Astrocyte of the hippocampus (primary cell): ENCODE results near the gene CHST3.
"Not testable (repeated sequence)": the region's sequence is repeated elsewhere in the genome, so short reads cannot be mapped to it uniquely, and the experiment has no call there.

Experiments
- DNase-seq: peaks from one replicate; pipeline ENCODE4 v3.0.0; 2011; ENCODE audit warnings: low read depth, low spot score

CHST3 gene

DNA sequence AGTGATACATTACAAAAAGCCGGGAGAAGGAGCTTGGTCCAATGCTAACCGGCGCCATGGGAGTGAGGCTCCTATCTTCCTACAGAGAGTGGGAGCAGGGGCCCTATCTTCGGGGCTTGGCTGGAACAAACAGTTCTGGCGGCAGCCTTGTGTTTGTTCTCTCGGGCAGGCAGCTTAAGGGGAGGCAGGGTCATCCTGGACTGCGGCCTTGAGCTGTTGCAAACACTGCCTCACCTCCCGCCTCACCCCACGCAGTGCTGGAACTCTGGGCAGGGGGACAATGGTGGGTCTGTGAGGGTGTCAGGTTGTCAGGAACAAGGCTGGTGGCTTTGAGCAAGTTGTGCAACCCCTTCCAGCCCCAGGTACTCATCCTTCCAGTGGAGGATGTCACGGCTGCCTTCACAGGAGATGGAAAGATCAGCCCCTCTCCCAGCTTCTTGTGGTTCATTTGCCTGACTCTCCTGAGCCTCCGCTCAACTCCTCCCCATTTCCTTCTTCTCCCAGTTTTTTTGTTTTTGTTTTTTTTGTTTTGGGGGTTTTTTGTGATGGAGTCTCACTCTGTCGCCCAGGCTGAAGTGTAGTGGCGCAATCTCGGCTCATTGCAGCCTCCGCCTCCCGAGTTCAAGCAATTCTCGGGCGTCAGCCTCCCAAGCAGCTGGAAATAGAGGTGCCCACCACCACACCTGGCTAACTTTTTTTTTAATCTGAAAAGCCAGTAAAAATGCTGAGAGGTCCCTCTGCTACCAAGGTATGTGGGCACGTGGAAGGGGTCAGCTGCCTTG lies 66.8 kb downstream of the CHST3 start:
- DNase-seq = no peak

DNA sequence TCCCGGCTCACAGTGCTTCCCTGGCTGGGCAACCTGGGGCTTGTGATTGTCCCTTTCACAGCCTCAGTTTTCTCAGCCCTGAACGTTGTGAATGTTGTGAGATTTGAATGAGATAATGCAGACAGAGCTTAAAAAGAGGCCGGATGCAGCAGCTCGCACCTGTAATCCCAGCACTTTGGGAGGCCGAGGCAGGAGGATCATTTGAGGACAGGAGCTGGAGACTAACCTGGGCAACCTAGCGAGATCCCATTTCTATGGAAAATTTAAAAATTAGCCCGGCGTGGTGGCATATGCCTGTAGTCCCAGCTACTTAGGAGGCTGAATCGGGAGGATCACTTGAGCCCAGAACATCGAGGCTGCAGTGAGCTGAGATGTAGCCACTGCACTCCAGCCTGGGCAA lies 67.5 kb downstream of the CHST3 start:
- no peak for DNase-seq

DNA sequence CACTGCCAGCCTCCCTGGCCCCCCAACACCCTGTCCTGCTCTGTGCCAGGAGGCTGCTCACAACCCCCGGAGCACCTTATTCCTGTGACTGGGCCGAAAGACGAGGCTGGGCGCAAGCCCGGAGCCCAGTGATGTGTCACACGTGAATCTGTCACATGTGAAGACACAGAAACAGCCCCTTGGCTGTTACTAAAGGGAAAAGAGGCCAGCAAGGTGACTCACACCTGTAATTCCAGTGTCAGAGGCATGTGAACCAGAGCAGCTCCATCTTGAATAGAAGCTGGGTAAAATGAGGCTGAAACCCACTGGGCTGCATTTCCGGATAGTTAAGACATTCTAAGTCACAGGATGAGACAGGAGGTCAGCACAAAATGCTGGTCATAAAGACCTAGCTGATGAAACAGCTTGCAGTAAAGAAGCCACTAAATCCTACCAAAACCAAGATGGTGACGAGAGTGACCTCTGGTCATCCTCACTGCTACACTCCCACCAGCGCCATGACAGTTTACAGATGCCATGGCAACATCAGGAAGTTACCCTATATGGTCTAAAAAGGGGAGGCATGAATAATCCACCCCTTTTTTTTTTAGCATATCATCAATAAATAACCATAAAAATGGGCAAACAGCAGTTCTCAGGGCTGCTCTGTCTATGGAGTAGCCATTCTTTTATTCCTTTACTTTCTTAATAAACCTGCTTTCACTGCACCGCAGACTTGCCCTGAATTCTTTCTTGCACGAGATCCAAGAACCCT lies 68.4 kb downstream of the CHST3 start:
- DNase-seq = not testable (repeated sequence)

DNA sequence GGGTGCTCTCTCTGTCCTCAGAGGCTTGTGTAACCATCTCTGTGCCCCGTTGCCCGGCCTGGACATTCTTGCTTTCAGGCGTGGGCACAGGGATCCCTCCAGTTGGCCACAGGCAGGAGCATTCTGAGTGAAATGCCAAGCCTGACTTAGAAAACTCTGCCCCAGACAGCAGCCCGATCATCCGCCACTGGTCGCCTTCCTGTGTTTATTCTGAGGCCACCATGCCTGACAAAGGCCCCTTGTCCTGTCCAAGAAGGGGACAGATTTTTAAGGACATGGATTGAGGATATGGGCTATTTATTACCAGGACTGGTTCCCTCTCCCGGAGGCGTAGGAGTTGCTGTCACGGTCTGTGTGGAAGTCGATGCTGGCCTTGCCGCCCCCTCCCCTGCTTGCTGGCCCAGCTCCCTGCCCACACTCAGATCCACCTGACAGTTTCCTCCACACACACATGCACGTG lies 69.9 kb downstream of the CHST3 start:
- no peak for DNase-seq

DNA sequence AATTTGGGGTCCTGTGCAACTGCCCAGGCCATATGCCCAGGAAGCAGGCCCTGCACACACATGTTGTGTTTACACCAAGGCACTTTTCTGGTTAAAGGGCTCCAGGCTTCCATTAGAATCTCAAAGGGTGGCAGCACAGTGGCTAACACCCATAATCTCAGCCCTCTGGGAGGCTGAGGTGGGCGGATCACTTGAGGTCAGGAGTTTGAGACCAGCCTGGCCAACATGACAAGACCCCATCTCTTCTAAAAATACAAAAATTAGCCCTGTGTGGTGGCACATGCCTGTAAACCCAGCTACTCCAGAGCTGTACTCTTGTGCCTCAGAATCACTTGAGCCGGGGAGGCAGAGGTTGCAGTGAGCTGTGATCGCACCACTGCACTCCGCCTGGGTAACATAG lies 70.6 kb downstream of the CHST3 start:
- DNase-seq = no peak

DNA sequence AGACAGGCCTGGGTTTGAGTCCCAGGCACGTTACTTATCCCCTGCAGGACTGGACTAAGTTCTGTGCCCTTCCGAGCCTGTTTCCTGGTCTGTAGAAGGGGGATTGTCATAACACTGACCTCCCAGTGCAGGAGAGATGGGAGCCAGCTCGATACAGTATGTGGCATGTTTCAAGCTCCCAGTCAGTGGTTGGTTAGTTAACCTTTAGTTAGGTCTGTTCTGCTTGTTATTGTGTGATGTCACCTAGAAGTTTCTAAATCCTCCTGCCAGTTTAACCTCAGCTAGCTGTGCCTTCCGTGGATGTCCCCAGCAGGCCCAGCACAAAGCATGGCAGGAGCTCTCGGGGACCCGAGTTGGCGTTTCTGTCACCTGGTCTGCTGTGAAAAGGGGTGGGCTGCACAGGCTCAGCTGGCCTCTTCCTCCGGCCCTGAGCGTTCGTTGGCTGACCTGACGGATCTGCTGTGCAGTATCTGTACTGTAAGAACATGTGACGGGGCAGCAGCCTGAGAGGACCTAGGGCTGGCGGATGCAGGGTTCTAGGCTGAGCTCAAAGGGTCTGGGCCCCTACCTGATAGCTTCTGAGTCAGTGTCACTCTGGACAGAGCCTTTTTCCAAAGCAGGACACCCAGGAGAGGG lies 71.2 kb downstream of the CHST3 start:
- DNase-seq = no peak

DNA sequence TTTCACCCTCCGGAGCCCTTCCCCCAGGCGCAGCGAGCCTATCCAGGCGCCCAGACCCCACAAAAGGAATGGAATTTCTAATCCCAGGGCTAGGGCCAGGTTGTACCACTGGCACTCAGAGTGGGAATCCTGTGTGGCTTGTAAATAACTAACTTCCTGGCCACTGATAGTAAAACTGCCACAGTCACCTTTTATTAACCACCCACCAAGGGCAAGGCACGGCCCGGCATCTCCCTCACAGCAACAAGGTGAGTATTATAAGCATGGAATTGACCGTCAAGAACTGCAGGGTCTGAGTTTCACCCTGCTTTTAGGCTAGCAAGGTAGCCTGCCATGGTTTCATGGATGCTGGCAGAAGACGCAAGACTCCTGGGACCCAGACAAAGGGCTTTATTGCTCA lies 73.1 kb downstream of the CHST3 start:
- DNase-seq = no peak

DNA sequence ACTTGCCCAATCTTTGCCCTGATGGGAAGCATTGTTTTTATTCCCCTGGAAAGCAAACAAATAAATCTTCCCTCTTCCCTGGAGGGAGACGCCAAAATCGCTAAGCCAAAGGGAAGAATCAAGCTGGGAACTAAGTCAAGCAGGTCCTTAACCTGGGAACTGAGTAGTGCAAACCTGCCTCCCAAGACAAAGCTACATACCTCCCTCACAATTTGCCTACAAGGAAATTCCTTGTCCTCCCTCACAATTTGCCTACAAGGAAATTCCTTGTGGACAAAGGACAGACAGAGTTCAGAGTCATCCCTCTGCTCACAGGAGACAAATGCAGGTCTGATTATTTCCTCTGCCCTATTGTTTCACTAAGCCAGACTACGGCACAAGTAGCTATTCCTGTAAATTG lies 73.6 kb downstream of the CHST3 start:
- no peak for DNase-seq

DNA sequence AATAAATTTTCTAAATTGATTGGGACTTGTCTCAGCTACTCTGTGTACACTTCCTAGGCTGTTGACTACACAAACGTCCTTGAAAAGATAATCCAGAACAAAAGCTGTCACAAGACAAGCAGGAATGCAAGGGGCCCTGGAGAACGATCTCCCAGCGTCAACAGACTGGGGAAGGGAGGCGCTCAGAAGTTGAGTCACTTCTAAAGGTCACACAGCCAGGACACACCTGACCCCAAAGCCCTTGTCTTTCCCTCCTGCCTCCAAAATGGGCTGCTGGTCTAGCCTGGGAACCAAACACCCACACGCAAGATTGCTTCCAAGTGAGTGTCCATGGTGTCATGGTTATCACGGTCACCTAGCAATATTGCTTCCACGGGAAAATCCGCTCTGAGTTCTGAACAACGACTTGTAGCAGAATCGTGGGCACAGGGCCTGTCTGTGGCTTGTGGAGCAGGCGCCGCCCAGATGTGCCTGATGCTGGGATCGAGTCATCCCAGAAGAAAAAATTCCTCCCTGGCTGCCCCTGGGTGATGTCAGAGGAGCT lies 74.3 kb downstream of the CHST3 start:
- no peak for DNase-seq

DNA sequence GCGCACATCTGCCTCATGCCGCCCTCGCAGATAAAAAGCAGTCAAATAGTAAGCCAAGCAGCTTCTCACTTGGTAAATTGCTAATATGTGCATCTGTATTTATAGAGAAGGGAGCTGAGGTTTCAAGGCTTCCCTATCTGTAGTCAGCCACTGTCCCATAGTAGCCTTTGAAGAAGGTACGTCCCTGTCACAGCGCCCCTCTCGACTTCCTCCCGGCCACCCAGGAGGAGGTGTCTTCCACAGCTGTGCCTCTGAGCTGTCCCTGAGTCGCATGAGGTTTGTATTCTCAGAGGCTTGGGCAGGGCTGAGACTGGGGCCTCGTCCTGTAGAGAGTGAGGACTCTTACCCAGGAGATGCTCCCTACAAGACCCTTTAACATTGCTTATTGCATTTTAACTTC lies 75.2 kb downstream of the CHST3 start:
- DNase-seq = no peak

DNA sequence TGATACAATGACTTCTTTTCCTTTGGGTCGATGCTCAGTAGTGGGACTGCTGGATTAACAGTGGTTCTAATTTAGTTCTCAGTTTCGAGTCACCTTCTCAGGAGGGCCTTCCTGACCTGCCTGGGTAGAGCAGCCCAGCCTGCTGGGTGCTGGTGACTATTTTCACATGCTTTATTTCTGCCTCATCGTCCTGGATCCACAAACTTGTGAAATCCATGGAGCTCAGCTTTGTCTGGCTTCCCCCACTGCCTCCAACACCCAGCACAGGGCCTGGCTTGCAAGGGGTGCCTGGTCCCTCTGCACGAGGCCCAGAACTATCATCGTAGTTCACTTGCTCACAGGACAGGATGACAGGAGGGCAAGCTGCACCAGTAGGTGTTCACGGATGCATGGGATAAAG lies 77.3 kb downstream of the CHST3 start:
- no peak for DNase-seq

DNA sequence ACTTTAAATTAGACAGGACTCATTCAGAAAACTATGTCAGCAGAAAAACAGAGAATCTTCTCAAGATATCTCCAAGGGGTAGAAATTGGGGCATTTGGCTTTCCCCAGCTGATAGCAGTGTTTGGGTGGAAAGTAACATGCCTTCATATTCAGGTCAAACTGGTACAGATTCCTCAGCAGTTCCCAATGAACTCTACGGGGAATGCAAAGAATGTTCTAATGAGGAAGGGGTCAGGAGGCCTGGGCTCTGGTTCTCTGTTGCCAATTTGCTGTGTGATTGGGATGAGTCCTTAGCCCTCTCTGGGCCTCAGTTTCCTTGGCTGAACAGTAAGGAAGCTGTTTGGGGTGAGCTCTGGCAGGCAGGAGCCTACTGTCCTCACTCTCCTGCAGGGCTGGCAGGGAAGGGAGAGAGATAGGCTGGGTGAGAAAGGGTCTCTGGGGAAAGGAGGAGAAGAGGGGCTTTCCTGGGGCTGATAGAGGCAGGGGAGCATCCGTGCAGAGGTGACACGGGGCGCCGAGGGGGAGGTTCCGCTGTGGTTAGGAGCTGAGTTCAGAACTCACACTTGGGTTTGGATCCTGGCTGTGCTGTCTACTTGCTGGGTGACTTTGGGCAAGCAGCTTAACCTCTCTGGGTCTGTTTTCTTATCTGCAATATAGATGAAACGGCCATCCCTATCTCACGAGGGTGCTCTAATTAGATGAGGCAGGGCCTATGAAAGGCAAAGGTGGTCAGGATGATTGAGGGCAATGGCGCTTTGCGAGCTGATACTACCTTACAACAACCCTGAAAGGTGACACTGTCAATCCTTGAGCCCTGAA lies 79.0 kb downstream of the CHST3 start:
- peak; percentile 51 for DNase-seq

DNA sequence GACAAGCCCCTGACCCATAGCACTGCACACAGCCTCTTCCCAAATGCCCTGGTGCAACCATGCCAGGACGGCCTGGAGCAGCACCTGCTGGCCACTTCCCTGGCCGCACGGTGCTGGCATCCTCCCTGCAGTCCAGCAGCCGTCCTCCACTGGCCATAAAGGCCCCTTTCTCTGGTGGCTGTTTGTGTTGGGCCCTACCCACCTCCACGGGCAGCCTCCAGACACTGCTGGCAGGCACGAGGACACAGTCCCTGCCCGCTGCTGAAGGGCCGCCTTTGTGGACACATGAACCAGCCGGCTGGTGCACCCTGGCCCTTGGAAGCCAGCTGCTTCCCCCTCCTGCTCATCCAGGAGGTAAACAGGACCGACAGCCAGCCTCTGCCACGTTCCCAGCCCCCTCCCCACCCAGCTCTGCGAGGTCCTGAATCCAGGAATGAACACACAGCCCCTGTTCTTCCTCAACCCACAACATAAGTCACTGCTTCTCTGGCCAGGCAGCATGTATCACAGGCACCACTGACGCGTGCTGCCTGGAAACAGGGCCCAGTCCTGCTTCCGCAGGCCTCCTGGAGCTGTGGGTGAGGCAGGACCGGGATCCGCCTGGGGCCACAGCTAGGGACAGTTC lies 80.3 kb downstream of the CHST3 start:
- DNase-seq = peak; percentile 63

DNA sequence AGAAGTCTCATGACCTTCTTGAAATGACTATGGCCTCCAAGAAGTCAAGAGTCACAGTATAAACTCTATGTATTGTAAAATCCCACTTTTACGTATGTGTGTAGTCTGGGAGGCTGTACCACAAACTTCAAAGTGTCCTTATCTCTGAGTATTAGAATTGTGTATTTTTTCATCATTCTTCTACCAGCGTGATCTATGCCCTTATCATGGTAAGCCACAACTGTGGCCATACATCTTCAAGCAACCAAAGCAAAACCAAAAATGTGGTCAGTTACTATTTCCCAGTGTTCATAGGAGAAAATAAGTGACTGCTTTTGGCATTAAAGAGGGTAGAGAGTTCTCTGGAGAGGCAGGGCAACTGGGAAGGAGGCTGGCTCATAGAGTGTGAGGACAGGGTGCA lies 81.4 kb downstream of the CHST3 start:
- peak; percentile 65 for DNase-seq

DNA sequence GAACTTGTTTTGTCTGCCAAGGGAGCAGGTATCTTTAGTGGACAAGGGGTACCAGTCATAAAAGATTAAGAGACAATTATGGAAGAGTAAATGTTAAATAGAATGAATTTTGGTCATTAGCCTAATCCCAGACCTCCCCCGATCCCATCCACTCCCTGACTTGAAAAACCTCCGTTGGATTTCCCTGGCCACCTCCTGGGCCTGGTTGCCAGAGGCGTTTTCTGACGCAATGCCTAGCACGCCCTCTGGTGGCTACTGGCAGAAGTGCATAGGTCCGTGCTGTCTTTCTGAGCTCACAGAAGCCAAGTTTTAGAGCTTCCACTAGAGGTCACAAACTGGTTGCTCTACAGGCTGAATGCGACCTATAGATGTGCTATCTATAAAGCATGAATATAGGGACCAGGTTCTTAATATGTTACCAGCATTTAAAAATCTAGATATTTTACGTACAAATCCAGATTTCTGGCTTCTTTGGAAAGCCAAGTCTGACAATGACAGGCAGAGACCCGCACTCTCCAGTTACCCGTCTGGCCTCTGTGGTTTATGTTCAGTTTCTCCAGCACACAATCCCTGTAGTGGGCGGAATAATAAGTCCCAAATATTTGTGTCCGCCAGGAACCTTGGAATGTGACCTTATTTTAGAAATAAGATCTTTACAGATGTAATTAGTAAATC lies 84.4 kb downstream of the CHST3 start:
- DNase-seq = peak; percentile 97

DNA sequence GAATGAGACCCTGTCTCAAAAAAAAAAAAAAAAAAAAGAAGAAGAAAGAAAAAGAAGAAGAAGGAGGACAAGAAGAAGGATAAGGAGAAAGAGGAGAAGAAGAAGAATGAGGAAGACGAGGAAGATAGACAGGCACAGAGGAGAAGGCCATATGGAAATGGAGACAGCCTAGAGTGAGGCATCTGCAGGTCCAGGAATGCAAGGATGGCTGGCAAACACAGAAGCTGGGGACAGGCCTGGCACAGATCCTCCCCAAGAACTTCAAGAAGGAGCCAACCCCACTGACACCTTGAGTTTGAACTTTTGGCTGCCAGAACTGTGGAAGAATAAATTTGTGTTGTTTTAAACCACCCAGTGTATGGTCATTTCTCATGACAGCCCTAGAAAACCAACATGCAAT lies 85.3 kb downstream of the CHST3 start:
- no peak for DNase-seq

DNA sequence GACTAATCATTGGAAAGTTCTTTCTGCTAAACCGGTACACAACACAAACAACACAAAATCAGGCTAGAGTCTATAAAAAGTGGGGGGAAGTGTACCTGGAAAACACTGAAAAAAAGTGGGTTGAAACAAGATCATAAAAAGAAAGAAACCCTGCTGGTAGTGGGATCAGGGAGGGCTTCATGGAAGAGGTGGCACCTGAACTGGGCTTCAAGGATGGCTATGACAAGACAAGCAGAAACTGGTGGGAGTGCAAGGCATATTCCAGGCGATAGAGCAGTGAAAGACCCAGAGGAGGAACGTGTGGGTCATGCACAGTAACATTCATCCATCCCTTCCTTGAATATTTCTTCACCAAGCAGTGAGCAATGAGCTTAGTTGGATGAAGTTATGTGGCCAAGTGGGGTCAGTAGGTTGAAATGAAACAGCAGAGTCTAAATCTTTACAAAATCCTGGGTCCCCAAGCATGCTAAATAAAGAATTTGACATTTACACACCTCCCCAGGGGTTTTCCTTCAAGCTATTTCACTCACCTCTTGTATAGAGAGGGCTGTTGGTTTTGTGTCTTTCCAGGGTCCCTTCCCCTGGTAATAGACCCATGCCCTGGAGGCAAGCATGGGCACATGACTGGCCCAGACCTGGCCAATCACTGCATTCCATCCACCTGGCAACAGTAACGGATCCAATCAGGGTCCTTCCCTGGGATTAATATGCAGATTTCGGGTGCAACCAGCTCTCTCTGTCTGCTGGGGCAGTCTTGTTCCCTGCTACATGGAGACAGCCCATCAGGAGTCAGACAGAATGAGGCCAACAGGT lies 86.0 kb downstream of the CHST3 start:
- DNase-seq = no peak

DNA sequence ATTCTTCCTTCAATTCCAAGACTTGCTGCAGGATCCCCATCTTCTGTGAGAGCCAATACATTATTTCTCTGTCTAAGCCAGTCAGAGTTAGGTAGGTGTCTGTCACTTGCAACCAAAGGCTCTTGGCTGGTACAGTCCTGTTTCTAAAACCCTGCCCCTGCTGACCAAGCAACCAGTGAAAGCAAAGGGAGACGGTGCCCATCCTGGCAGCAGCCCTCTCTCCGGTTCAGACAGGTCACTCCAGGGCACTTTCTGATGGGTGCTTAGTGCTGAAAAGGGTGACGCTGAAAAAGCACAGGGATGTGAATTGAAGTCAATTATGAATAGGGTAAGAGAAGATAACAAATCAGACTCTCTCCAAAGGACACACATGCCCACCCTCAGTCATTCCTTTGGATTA lies 86.7 kb downstream of the CHST3 start:
- no peak for DNase-seq

DNA sequence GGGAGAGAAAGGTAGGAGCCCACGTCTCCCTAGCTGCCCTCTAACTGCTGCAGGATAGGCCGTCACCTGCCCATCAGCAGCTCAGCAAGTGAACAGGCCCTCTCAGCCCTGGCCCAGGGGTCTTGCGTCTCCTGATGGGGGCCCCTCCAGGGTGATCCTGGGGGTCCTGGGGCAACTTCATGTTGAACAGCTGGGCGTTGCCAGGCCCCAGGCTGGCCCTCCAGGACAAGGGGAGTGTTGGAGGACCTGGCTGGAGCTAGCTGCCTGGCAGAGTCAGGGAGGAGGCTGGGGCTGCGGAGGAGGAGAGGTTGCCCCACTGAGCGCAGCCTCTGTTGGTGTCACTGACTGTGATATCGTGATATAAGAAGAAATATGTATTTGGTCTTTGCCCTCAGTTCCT lies 89.5 kb downstream of the CHST3 start:
- no peak for DNase-seq

DNA sequence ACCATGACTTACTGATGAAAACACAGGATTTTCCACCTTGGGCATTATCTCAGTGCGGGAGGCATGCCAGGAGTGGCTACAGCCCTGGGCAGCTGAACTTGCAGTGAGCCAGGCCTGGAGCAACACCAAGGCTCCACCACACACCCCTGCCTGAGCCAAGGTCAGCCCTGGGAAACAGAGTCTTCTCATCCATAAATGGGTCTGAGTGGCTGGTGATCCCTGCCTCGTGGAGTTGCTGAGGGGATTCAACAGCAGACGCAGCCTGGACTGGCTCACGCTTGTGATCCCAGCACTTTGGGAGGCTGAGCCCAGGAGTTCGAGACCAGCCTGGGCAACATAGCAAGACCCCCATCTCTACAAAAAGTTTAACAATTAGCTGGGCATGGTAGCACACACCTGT lies 91.9 kb downstream of the CHST3 start:
- DNase-seq = no peak
